Right lung (tissue), 5 donors: ENCODE results near the gene TAOK1. TPM values are rescaled to one million over a fixed set of nuclear protein-coding genes. Genes with fewer than 3 reads are reported as not detected.

Source experiments
- DNase-seq, 2 donors: peaks; one replicate each; pipeline ENCODE4 v3.0.0-alpha.2; 2013
- polyA plus RNA-seq, 5 donors: library from polyadenylated mRNA; unstranded; fragments of 120-200 nt; gene quantifications; one replicate each; pipeline versions ENCODE4 v1.2.1 to v1.2.3, GENCODE V29; 2013; ENCODE audit warnings: inconsistent platforms in 1 of 5, low replicate concordance in 1 of 5; ENCODE audit not compliant: insufficient read length in 5 of 5, insufficient read depth in 1 of 5

TAOK1 gene
- polyA plus RNA-seq, 5 donors, result 26.3 to 49.3 (median 40.6) TPM

DNA sequence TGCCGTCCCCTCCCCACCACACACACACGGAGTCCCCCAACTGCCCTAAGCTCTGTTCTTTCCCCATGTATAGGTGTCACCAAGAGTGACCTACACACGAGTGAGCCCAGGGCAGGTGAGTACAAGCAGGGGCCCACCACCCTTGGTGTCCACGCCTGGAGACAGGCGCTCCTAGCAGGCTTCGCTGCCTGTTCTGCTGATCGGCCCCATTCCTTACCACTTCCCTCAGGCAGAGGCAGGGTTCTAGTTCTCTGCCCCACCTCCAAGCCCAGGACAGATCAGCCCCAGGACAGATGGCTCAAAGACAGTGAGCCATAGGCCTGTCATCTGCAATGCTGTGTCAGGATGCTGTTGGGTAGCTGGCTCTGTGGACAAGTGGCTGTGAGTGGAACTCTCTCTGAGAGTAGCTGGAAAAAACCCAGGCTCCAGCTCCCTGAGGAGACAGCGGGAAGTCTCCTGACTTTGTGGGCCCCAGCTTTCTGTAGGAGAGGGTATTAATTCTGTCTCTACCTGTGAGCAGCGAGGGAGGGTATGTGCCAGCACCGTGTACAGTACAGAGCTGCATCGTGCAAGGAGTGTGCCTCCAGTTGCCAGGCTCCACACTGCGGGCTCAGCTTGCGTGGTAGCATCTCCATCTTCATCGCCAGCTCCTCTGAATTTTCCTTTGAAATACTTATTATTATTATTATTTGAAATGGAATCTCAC lies 179.2 kb downstream of the TAOK1 start:
- DNase-seq, result no peak

DNA sequence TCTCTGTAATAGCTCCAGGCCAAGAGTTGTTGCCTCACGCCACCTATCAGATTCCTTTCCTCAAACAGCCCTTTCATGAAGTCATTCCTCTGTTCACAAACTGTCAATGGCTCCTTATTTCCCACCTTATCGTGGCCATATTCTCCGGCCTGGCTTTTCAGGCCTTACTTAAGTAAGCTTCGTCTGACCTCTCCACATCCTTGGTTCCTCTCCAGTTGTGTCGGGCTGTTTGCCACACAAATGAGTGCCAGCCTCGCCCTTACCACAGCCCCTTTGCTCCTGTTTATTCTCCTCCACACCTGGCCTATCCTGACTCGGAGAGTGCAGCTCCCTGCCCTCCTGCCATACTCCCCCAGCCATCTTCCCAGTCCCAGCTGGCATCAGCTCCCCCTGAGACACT lies 180.4 kb downstream of the TAOK1 start:
- DNase-seq, result no peak

DNA sequence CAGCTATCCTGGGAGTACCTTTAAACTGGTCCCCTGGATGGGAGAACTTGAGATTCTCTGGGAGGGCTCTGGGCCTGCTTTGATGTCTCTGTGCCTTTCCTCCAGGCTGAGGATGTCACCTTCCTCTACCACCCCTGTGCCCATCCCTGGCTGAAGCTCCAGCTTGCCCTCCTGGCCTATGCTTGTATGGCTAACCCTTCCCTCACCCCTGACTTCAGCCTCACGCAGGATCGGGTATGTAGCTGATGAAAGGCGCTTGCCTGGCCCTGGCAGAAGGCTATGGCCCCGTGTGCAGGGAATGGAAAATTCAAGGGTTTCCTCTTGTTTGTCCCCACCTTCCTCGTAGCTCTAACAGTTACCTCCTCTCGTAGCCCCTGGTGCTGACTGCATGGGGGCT lies 181.3 kb downstream of the TAOK1 start:
- DNase-seq, result no peak

DNA sequence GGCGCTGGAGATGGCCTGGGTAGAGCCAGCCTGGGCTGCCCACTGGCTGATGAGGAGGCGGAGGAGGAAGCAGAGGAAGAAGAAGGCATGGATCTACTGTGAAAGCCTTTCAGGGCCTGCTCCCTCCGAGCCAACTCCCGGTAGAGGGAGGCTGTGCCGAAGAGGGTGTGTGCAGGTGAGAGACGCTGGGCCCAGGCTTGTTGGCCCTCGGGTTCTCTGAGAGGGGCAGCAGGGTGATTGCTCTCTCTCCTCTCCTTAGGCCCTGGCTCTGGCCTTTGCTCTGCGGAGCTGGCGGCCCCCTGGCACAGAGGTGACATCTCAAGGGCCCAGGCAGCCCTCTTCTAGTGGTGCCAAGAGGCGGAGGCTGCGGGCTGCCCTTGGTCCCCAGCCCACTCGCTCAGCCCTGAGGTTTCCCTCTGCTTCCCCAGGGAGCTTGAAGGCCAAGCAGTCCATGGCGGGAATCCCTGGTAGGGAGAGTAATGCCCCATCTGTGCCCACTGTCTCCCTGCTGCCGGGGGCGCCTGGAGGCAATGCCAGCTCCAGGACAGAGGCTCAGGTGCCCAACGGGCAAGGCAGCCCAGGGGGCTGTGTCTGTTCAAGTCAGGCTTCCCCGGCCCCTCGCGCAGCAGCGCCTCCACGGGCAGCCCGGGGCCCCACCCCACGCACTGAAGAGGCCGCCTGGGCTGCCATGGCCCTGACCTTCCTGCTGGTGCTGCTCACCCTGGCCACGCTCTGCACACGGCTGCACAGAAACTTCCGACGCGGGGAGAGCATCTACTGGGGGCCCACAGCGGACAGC lies 181.9 kb downstream of the TAOK1 start:
- no peak for DNase-seq

DNA sequence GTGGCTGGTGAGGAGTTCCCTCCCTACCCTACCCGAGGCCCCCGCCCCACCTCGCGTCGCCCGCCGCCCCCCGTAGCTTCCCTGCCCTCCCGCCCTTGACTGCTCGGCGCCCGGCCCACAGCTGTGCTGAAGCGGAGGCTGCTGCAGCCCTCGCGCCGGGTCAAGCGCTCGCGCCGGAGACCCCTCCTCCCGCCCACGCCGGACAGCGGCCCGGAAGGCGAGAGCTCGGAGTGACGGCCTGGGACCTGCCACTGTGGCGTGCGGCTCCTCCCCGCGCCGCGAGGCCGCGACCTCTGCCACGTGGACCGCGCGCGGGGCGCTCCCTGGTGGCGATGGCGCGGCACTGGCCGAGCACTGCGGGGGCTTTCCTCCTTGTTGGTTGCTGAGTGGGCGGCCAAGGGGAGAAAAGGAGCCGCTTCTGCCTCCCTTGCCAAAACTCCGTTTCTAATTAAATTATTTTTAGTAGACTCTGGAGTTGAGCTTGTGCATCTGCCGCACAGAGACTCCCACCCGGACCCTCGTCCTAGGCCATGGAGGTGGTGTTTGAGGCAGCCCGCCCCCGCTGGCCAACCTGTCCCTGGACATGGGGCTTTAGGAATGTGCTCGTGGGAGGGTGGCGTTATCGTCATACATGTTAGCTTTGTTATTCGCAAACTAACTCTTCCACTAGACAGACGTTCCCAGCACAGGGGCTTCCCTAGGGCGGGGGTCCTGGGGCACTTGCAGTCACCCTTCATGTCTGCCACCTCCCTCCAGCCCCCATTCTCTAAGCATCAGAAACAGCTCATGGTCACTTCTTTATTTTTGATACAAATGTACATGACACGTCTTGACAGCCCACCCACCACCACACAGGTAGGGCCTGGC lies 182.8 kb downstream of the TAOK1 start:
- DNase-seq, result no peak

DNA sequence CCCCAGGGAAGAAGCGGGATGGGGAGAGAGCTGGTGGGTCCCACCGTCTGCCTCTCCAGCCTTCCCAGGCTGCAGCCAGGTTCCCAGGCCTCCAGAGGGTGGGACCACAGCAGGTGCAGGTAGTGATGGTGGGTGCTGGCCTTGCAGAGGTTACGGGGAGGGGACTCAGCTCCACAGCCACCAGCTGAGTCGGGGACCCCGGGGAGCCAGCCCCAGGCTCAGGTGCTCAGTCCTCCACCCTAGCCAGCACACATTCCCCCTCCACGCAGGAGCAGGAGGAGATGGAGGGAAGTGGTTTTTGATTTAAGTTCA lies 183.4 kb downstream of the TAOK1 start:
- DNase-seq, result no peak

DNA sequence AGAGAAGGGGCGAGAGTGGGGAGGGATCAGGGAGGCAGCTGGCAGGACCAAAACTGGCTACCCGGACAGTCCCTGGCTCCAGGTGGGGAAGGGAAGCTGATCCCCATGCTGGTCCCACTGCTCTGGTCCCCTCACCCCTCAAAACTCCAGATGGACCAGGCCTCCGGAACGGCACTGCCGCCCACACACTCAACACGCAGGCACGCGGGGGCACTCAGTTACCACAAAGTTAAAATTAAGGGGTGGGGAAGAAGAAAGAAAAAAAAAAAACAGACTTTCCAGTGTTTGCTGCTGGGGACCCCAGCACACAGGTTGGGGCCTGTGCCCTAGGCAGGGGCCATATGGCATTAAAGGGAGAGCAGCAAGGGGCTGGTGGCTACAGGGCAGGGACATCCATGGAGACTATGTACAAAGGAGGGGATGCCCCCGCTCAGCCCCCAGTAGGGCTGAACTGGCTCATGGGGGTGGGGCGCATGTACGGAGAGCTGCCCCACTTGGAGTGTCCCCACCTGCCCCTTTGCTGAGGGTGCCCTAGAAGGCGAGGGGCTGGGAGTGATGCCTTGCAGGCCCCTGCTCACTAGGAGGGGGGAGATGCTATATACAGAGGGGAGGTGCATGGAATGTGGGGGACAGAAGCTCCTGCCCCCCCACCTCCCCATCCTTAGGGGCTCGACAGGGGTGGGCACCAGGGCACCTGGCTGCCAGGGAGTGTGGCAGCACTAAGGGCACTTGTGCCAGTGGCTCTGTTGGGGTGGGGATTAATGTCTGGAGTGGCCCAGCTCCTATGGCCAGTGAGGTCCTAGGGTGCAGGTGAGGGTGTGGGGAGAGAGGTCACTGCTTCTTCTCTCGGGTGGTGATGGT lies 183.9 kb downstream of the TAOK1 start:
- no peak for DNase-seq

DNA sequence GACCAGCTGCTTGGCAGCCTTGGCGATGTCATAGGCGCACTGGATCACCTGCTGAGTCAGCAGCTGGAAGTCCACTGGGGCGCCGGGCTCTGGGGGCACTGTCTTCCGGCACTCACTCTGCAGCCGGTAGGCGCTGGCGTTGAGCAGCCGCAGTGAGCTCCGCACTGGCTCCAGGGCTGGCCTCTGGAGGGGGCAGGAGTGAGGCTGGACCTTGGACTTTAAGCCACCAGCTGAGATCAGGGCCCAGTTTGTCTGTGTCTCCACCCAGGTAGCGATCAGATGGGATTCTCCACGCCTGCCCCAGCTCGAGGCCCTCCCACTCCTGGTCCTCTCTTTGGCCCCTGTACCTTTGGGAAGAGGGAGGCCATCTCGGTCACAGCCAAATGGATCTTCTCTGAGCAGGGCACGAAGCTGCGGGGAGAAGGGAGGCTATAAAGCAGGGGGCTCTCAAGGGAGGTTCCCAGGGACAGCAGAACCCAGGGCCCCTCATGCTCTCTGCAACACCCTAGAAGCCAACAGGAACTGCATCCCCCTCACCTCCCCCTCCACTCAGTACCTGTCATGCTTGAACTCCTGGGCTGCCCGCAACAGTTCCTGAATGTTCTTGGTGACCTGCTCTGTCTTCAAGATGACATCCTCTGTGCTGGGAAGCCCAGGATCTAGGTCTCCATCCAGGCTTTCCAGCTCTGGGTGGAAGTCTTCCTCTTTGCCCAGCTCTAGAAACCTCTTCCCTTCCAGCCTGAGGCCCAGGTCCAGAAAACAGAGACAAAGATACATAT lies 184.8 kb downstream of the TAOK1 start:
- DNase-seq, result no peak

DNA sequence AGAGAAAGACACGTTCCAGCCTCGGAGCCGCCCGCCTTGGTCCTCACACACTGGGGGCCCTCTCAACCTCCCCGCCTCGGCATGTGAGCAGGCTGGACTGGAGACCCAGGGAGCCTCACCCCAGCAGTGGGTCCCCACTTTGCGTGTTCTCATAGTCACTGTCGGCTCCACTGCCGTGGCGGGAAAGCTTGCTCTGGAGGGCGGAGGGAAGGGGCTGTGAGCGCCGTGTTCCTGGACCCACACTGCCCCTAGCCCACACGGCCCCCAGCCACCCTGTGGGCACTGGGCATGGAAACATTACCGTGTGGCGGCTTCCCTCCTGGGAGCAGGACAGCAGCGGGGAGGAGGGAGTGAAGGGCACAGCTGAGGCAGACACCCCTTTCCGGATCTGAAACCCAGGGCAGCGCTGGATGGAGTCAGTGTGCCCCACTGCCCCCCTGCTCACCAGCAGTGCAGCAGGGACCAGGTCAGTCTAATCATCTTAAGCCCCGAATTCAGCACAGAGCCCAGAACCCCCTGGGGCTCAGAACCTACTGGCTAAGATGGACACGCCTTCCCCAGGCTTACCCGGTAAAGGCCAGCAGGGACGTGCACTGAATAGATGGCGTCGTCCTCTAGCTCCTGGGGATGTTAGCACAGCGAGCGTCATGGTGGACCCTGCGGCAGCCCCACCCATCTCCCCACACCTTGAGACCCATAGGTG lies 185.5 kb downstream of the TAOK1 start:
- DNase-seq, result no peak

DNA sequence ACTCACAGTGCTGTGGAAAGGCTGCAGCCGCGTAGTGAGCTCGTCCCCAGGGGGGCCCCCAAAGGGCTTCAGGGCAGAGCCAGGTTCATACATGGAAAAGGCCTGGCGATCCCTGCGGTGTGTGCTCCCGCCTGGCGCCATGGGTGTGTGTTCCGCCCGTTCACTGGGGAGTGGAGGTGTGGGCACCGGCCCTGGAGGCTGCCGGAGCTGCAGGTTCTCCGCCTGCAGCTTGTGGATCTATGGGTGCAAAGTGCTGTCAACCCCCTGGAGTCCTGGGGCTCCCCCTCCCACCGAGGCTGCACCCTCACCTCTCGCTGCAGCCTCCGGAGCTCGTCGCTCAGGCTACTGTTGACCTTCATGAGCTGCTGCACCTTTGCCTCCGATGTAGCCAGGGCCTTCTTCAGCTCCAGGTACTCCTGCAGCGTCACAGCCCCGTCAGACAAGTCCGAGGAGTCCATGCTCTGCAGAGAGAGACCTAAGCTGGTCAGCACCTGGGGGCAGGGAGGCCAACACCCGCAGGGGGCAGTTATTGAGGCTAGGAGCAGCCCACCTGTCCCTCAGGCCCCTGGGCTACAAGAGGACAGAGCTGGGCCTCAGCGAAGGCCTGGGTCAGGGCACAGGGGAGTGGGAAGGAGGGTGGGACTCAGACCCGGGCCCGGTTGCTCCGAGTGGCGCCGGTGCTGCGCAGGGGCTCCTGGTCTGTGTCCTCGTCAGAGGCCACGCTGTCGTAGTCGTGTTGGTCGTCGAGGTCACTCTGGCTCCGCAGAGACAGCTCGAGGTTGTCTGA lies 186.2 kb downstream of the TAOK1 start:
- DNase-seq, result no peak

DNA sequence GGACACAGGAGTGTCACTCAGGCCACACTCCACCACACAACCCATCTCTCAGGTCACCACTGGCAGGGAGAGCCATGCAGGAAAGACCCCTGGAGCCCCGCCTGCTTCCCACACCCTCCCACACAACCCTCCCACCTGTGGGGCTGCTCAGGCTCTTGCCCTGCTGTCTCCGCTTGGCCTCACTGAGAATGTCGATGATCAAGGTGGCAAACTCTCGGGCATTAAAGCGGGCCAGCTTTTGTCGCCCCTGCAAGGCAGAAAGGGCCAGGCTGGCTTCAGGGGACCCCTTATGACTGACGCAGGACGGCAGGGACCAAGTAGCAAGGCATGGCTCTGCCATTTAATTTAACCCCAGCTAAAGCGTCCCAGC lies 186.8 kb downstream of the TAOK1 start:
- DNase-seq, result no peak

DNA sequence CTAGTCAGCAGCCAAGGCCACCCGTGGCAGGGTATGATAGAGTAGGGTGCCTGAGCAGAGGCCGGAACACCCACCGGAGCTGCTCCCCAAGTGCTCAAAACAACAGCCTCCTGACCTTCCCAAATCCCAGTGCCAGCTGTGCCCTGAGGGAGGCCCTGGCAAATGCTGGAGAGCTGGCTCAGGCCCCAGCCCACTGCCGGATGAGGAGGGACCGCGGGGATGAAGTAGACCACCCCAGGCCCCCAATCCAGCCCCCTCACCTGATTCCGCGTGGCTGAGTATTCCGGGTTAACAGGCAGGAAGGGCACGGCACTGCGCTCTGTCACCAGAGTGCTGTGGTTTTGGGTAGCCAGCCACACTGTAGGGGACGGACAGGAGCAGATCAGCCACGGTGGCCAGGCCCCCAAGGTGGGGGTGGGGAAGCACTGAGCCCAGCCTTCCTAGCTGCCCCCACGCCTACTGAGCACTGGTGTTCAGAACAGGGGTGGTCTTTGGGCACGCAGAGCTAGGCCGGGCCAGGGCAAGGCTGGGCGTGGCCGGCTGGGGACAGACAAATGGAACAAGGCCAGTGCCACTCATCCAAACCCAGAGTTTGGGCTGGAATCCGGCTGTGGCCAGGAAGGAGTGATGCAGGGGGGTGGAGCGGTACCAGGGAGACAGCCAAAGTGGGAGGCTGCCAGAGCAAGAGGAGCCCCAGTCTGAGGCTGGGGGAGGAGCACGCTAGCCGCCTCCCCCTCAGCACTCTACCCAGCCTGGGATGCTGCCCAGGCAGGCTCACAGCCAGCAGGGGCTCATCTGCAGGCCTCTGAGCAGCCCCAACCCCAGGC lies 187.4 kb downstream of the TAOK1 start:
- no peak for DNase-seq

DNA sequence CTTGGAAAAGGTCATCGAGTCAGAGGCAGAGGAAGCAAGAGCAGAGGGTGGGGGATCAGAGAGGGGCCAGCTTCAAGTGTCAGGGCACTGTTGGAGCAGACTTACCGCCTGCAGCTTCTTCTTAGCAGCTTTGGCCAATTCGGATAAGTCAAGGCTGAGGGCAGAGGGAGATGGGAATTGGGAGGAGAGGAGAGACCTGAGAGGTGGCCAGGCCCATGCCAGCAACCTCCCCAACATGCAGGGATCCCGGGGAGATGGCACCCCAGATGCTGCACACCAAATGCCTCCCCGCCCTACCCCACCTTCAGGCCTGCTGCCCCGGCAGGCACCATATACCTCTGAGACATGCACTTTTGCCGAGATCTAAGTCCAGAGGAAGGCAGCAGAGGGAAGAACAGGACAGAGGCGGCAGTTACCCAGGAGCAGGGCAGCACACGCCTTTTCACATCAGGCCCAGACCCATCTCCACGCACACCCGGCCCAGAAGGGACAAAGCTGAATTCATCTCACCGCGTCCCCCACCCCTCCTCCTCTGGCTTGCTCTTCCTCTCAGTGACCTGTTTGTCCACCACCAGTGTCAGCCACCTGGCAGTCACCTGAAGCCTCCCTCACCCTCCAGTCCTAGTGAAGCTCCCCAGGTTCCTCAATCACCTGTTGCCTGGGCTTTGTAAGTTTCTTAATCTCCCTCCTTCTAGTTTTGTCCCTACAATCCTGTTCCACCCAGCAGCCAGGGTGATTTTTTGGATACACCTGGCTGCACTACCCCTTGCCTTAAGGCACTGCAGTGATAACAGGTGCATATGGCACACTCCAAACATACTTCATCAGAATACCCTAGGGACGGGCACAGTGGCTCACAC lies 188.7 kb downstream of the TAOK1 start:
- no peak for DNase-seq

DNA sequence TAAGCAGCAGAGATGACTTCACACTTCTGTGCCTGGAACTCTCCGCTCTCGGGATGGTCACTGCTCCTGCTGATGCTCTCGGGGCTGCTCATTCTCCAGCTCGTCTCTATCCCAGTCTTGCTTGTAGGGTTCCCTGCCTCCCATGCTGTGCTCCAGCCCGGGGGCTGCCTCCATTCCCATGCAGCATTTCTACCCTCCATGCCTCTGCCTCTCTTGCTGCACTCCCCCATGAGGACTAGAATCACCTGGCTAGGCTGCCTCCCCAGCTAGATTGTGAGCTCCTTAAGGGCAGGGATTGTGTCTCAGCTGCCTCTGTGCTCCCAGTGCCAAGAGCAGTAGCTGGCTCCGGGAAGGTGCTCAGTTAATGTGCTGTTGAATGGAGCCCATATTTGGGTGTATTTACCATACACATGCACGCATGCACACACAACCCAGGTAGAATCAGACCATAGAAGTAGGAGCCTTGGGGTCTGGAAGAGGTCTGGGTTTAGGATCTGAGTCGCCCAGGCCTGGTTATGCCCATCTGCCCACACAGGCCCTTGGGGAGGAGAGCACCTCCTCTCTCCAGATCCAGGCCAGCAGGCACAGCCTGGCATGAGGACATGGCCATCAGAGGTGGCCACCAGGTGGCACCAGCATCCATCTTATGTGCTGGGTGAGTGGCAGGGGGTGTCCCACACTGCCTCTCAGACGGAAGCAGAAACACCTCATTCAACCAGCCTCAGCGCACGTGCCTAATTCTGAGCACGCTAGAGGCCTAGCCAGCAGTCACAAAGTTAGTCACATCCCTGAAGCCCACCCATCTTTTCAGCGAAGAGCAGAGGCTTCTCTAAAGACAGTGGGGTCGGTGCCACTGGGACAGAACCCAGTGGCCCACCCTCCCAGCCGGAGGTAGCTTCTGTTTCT lies 190.0 kb downstream of the TAOK1 start:
- DNase-seq, result no peak

DNA sequence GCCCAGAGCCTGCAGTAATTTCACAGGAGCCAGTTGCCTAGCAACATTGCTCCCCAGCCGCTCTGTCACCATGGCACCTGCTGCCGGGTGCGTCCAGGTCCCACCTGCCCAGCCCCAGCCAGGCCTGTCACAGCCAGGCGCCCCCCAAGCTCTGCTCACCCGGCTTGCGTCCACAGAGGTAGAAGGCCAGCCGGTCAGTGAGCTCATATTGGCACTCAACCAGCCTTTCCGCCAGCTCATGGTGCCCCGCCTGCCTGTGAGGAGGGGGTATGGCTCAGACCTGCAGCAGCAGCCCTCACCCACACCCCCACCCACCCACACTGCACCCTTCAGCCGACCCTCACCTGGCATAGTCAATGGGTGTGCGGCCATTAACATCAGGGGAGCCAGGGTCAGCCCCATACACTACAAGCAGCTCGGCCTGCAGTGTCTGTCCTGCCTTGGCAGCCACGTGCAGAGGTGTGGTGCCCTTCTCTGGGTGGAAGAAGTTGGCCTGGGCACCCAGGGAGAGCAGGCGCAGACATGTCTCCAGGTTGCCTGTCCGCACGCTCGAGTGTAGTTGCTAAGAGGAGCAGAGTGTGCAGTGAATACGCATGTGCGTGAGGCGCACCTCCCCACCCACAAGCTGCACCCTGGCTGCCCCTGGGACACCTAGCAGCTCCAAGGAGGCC lies 191.6 kb downstream of the TAOK1 start:
- DNase-seq, result no peak

DNA sequence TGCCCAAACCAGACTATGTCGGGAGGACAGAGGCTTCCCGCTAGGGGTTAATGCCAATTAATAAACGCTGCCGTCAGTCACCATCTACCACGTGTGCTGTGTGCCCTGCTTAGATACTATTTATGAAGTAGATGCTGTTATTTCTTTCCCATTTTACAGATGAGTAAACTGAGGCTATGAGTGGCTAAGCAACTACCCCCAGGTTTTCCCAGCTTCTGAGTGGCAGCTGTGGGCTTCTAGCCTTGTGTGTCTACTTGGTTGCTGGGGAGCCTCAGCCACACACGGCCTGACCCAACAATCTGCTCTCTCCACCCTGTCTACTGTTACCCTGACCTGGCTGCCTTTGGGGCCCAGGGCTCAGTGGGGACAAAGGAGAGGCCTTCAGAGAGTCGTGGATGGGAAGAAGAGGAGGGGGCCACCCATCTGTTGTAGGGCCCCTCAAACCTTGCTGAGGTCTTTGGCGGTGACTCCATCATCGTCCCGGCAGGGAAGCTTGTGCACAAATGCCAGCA lies 192.1 kb downstream of the TAOK1 start:
- no peak for DNase-seq
